GM10266 (cell line): ENCODE measurements around the gene AGO3.

Source experiments
- DNase-seq: peaks from one replicate; pipeline ENCODE4 v3.0.0; 2012; ENCODE audit errors: extremely low spot score
- TF ChIP-seq, protein P1 (sequence below): IDR thresholded peaks from 2 replicates; pipeline ENCODE4 v1.5.1; 2012; ENCODE audit warnings: mild to moderate bottlenecking, low read depth; ENCODE audit not compliant: control insufficient read depth, insufficient read depth; ENCODE audit errors: missing control alignments

The AGO3 gene

DNA sequence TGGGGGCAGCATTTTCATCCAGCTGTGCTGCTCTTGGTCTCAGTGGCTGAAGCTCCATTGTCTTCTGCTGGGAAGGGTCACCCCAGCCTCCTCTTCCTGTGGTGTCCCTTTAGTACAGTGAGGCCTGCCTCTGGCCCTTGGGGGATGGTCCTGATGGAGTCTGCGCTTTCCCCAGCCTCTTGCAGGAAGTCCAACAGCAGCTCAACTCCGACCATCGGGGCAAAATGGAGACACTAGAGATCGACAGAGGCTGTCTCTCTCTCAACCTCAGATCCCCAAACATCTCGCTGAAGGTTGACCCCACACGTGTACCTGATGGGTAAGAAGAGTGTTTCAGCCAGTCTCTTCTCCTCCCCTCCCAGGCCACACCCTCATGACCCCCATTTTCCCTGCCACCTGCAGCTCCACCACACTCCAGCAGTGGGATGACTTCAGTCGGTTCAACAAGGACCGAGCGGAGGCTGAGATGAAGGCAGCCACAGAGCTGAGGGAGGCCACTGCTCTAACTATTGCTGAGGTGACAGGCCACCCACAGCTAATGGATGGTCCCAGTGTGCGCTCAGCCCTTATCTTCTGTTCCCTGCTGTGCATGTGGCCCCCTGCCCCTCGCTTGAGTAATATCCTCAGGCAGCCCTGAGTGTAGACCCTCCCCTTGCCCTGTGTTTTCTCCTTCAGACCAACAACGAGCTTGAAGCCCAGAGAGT, 155.8 kb downstream of the AGO3 start:
- DNase-seq = peak; percentile 11
- TF ChIP-seq, protein P1, sequence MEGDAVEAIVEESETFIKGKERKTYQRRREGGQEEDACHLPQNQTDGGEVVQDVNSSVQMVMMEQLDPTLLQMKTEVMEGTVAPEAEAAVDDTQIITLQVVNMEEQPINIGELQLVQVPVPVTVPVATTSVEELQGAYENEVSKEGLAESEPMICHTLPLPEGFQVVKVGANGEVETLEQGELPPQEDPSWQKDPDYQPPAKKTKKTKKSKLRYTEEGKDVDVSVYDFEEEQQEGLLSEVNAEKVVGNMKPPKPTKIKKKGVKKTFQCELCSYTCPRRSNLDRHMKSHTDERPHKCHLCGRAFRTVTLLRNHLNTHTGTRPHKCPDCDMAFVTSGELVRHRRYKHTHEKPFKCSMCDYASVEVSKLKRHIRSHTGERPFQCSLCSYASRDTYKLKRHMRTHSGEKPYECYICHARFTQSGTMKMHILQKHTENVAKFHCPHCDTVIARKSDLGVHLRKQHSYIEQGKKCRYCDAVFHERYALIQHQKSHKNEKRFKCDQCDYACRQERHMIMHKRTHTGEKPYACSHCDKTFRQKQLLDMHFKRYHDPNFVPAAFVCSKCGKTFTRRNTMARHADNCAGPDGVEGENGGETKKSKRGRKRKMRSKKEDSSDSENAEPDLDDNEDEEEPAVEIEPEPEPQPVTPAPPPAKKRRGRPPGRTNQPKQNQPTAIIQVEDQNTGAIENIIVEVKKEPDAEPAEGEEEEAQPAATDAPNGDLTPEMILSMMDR = no peak

DNA sequence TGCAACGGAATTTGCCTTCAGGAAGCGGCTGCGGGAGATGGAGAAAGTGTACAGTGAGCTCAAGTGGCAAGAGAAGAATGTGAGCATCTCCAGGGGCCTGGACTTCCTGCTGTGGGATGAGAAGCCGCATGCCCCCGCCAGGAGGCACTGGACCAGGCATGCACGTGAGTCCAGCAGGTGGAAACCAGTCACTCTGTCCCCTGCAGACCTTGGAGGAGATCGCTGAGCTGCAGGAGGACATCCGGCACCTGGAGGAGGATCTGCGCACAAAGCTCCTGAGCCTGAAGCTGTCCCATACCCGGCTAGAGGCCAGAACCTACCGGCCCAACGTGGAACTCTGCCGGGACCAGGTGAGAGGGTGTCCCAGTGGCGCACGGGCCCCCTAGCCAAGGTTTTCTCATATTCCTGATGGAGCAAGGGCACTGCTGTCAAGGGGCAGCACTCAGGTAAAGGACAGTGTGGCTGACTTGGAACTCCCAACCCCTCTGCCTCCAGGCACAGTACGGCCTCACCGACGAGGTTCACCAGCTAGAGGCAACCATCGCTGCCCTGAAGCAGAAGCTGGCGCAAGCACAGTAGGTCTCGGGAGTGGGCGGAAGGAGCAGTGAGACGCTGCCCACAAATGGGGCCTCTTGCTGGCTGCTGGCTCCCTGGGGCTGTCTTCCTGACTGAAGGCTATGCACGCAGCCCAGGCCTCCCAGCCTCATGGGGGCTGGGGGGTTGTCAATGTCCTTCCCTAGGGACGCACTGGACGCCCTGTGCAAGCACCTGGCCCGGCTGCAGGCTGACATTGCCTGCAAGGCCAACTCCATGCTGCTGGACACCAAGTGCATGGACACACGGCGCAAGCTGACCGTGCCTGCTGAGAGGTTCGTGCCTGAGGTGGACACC, 156.6 kb downstream of the AGO3 start:
- DNase-seq = peak; percentile 25
- TF ChIP-seq, protein P1 = no peak

DNA sequence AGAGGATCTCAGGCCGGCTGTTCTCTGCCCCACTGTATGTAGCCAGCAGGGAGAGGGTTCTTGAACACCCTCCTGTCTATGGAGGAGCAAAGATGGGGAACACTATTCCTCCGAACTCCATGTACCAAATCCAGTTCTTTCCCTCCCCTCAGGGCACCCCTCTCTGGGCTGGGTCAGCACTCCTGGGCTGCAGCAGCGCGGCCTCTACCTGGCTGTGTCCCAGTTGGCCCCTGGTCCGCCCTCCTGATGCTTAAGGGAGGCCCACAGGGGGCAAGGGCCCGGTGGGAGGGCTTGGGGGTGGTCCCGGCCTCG, 157.3 kb downstream of the AGO3 start:
- DNase-seq = no peak
- TF ChIP-seq, protein P1 = peak; percentile 18

DNA sequence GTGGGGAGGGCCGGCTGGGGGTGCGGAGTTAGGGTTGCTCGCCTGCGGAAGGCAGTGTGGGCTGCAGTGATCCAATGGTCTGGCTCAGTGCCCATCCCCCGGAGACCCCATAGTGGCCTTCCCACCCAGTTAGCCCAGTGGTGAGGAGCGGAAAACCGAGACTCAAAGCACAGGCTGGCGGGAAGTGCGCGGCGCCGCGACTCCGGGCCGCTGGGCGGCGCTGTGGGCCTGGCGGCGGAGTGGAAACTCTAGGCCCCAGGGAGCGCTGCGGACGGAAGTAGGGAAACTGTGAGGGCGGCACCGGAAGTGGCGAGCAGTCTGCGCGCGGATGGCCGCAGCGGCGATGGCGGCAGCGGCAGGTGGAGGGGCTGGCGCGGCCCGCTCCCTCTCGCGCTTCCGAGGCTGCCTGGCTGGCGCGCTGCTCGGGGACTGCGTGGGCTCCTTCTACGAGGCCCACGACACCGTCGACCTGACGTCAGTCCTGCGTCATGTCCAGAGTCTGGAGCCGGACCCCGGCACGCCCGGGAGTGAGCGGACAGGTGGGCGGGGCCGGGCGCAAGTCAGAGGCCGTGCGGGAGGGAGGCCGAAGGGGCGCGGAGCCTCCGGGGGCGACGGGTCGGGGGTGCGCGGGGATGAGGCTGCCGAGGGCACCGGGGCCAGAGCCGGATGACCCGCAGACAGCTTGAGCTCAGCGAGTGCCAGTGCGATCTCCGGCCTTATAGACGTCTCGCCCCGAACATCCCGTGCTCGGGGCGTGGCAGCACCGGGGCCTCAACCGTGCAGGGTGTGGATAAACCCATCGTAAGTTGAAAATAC, 157.9 kb downstream of the AGO3 start, which contains the start of gene ADPRS:
ADPRS (plus strand) TSS at position 316 of the 816 bp plus-strand sequence; CDS start at position 329, 13 bp downstream.
- TF ChIP-seq, protein P1 = peak; percentile 100
- peak; percentile 96 for DNase-seq

DNA sequence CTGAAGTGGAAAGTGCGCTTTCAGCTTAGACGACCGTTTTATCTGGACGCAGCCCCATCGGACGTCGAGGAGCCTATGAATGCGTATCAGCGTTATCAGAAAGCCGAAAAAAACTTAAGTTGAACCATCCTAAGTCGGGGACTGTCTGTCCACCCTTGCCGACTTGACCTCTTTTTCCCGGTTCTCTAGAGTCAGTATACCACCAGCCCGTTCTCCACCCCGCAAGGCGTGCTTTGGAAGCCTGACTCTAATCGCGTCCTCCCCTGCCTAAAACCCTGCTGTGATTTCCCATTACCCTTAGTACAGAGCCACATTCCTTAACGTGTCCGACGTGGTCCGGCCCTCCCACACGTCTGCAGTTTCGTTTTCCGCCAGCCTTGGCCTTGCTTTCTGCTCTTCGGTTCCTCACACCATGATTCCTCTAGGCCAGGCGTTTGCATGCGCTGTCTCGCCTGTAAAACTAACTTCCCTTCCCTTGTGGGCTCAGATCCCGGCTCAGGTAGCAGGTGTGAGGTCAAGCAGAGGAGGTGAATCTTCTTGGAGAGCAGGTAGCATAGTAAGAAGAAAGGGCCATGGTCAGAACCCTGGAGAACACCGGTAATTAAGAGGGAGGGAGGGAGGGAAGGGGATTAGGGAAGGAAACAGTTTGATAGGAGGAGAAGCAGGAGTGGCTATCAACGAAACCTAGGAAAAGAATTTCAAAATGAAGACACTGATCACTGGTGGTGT, 158.7 kb downstream of the AGO3 start:
- peak; percentile 39 for DNase-seq
- TF ChIP-seq, protein P1 = no peak

DNA sequence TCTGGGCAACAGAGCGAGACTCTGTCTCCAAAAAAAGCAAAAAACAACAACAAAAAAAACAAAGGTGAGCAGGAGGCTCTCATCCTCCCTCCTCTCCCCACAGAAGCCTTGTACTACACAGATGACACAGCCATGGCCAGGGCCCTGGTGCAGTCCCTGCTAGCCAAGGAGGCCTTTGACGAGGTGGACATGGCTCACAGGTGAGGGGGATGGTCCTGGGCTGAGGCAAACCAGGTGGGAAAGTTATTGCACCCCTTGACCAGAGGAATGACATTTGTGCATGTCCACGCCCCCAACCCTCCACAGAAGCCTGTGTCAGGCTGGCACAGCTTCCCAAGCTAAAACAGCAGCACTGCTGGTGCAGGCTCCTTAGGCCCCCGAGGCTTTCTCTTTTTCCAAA, 160.2 kb downstream of the AGO3 start:
- no peak for DNase-seq
- TF ChIP-seq, protein P1 = no peak
